ENCODE results near the gene ARHGAP12.

ARHGAP12 gene

DNA sequence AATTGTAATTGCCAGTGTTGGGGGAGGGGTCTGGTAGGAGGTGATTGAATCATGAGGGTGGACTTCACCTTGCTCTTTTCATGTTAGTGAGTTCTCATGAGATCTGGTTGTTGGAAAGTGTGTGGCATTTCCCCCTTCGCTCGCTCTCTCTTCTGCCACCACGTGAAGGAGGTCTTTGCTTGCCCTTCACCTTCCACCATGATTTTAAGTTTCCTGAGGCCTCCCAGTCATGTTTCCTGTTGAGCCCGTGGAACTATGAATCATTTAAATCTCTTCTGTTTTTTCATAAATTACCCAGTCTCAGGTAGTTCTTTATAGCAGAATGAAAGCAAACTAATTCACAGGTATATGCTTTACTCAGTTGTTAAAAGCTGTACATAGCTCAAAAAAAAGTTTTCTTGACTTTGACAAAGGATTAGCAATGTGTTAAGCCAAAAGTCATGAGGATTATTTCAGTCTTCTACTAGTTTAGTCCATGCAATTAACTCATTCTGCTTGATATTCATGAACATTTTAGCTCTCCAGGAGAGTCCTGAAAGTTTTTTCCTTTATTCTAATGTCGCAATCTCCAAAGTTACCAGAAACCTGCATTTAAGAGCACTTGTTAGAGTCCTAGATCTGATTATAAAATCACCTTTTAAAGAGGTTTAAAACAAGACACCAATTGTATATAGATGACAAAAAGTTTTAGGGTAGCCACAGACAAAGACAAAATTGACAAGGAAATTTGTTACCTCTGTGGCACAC is 27.7 kb upstream of the ARHGAP12 start:
- TF ChIP-seq GATA1 (IDR thresholded peaks at IDR 0.05; ENCODE audit: low read depth, low read length), result no peak
- TF ChIP-seq POLR2A (IDR thresholded peaks at IDR 0.05; ENCODE audit: low read length), result no peak

DNA sequence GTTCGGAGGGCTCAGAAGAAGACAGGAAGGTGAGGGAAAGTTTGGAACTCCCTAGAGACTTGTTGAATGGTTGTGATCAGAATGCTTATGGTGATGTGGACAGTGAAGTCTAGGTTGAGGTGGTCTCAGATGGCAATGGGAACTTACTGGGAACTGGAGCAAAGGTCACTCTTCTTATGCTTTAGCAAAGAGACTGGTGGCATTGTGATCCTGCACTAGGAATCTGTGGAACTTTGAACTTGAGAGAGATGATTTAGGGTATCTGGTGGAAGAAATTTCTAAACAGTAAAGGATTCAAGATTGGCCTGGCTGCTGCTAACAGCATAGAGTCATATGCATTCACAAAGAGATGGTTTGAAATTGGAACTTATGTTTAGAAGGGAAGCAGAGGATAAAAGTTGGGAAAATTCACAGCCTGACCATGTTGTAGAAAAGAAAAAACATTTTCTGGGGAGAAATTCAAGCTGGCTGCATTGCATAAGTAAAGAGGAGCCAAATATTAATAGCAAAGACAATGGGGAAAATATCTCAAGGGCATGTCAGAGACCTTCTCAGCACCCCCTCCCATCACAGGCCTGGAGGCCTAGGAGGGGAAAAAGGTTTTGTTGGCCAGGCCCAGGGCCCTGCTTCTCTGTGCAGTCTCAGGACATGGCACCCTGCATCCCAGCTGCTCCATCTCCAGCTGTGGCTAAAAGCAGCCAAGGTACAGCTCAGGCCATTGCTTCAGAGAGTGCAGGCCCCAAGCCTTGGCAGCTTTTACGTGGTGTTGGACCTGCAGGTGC is 26.0 kb upstream of the ARHGAP12 start:
- DNase-seq, result no peak
- TF ChIP-seq GATA1 (IDR thresholded peaks at IDR 0.05; ENCODE audit: low read depth, low read length) (no peak), POLR2A (IDR thresholded peaks at IDR 0.05; ENCODE audit: low read length) (no peak)

More for the DNA sequence above, 27.7 kb upstream of the ARHGAP12 start:
- no peak for DNase-seq

DNA sequence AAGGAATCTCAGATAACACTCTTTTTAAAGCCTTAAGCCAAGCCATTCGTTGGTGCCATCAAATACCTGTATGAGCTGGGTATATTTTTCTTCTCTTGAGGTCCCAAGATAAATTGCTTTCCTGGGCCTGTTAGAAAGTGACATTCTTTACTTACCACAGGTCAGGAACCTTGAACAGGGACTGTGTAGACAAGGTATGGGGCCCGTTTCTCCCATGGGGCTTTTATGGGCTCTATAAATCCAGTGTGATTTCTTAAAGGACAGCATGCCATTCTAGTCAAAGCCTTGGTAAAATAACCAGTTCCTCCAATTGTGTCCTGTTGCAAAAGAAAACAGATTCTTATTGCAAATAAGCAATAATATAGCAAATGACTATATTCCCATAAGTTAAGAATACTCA is 24.8 kb upstream of the ARHGAP12 start:
- no peak for TF ChIP-seq GATA1 (IDR thresholded peaks at IDR 0.05; ENCODE audit: low read depth, low read length)
- no peak for TF ChIP-seq POLR2A (IDR thresholded peaks at IDR 0.05; ENCODE audit: low read length)
- no peak for DNase-seq

DNA sequence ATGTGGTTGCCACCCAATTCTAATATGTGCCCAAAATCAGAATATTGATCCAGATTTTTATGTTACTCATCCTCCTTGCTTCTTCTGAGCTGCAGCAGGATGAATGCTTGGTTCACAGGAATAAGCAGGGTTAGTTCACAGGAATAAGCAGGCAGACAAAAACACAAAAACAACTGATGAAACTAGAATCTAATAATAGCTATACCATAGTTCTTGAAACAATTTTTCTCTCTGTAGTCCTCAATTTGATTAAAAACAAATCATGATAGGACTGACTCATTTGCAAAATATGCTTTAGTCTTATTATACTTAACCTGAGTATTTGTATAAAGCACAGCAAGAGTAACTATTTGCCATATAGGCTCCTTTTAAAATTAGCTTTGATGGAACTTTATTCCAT is 24.4 kb upstream of the ARHGAP12 start:
- no peak for DNase-seq

DNA sequence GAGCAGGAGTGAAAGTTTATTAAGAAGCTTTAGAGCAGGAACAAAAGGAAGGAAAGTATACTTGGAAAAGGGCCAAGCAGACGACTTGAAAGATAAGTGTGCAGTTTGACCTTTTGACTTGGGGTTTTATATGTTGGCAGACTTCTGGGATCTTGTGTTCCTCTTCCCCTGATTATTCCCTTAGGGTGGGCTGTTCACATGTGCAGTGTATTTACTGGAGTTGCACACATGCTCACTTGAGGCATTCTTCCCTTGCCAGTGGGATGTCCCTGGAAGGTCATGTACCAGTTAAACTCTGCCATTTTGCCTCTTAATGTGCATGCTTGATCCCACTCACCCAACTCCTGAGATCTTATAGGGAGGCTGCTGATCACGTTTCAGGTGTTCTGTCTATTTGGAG is 23.4 kb upstream of the ARHGAP12 start:
- no peak for TF ChIP-seq POLR2A (IDR thresholded peaks at IDR 0.05; ENCODE audit: low read length)
- TF ChIP-seq GATA1 (IDR thresholded peaks at IDR 0.05; ENCODE audit: low read depth, low read length), result no peak
- peak; percentile 44 to 72 for DNase-seq

More for the DNA sequence above, 24.4 kb upstream of the ARHGAP12 start:
- TF ChIP-seq POLR2A (IDR thresholded peaks at IDR 0.05; ENCODE audit: low read length) (no peak), GATA1 (IDR thresholded peaks at IDR 0.05; ENCODE audit: low read depth, low read length) (no peak)

DNA sequence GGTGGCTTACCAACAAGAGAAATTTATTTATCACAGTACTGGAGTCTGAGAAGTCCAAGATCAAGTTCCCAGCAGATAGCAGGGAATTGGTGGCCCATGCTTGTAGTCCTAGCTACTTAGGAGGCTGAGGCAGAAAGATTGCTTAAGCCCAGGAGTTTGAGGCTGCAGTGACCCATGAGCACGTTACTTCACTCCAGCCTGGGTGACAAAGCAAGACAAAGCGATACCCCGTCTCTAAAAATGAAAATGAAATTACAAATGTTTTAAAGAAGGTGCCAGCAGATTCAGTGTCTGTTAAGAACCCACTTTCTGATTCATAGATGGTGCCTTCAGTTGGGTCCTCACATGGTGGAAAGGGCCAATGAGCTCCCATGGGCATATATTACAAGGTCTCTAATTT is 20.6 kb upstream of the ARHGAP12 start:
- TF ChIP-seq GATA1 (IDR thresholded peaks at IDR 0.05; ENCODE audit: low read depth, low read length), result no peak
- no peak for TF ChIP-seq POLR2A (IDR thresholded peaks at IDR 0.05; ENCODE audit: low read length)
- DNase-seq, result no peak

DNA sequence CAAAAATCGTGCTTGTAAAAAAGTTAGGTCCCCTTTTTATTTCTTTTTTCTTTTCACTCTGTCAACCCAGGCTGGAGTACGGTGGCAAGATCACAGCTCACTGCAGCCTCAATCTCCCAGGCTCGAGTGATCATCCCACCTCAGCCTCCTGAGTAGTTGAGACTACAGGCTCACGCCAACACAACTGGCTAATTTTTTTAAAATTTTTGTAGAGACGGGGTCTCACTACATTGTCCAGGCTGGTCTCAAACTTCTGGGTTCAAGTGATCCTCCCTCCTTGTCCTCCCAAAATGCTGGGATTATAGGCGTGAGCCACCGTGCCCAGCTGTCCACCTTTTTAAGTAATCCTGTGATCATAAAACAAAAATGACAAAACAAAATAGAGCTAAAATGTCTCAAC is 19.4 kb upstream of the ARHGAP12 start:
- DNase-seq, result no peak
- TF ChIP-seq GATA1 (IDR thresholded peaks at IDR 0.05; ENCODE audit: low read depth, low read length) (no peak), POLR2A (IDR thresholded peaks at IDR 0.05; ENCODE audit: low read length) (no peak)

DNA sequence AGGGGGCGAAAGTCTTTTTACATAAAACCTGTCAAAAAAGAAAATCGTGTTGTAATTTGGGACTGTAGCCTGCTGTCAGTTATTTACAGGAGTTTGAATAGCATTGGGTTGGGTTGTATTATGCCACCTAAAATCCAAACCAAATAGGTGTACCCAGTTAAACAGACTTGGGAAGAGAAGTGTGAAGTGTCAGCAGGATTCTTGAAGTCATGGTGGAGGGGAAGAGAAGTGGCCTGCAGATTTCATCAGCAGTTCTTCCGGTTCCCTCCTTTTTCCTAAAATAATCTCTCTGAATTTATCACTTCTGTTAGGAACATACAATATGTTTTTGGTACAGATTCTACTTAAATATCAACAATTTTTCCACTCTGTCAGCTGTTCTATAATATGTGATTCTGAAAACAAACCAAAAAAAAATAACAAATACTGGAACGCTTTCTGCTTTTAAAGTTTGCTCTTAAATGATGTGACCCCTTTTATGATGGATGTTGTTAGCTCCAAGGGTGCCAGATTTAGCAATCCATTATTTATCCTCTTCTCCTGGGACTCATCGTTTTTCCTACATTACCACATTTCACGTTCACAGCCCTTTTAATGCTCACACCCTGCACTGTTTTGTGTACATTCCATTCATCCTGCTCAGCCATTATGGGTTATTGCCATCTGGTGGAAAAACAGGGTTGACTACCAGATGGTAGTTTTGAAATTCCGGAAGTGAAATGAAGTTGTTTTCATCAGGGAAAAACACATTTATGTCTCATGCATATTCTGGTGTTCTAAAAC is 18.7 kb upstream of the ARHGAP12 start:
- no peak for TF ChIP-seq GATA1 (IDR thresholded peaks at IDR 0.05; ENCODE audit: low read depth, low read length)
- no peak for DNase-seq

DNA sequence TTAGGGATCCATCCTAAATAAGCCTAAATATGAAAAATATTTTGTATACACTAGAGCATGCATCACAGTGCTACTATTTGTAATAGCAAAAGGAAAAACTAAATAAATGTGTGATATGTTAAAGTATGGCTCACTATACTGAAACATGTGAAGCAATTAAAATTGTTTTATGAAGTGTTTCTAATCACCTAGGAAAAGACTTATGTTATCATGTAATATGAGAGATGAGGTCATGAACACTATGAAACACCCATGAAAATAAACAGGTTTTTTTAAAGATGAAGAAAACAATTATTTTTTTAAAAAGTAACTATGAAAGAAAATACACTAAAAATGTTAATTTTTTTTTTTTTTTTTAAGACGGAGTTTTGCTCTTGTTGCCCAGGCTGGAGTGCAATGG is 16.8 kb upstream of the ARHGAP12 start:
- DNase-seq, result no peak
- TF ChIP-seq POLR2A (IDR thresholded peaks at IDR 0.05; ENCODE audit: low read length), result no peak
- TF ChIP-seq GATA1 (IDR thresholded peaks at IDR 0.05; ENCODE audit: low read depth, low read length), result no peak

DNA sequence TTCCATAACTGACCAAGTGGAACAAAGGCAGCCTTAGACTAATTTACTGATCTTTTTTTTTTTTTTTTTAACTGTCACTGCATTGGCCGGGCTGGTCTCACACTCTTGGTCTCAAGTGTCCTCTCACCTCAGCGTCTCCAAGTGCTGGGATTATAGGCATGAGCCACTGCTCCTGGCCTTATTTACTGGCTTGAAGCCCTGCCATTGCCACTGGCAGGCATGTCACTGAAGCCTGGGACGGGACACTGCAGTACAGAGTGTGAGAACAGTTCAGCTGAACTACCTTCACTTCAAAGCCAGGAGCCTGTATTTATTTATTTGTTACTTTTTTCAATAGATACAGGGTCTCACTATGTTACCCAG is 15.4 kb upstream of the ARHGAP12 start:
- DNase-seq, result no peak
- TF ChIP-seq POLR2A (IDR thresholded peaks at IDR 0.05; ENCODE audit: low read length) (no peak), GATA1 (IDR thresholded peaks at IDR 0.05; ENCODE audit: low read depth, low read length) (no peak)

DNA sequence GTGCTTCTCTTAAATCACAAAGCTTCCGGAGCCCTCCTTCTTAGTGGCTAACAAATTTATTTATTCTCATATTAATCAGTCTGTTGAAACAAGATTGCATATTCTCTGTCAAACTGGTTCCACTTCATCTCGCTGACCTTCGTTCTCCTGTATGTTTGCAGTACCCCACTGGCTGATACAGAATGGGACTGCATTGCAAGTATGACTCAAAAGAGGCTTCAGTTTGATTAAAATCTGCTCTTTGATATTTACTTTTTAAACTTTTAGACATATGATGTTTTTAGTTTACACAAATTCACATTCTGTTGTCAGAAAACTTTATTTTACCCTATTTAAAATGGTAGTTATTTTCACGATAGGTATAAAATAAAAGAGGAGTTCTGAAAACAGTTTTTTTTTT is 14.3 kb upstream of the ARHGAP12 start:
- TF ChIP-seq POLR2A (IDR thresholded peaks at IDR 0.05; ENCODE audit: low read length) (no peak), GATA1 (IDR thresholded peaks at IDR 0.05; ENCODE audit: low read depth, low read length) (no peak)
- DNase-seq, result no peak

DNA sequence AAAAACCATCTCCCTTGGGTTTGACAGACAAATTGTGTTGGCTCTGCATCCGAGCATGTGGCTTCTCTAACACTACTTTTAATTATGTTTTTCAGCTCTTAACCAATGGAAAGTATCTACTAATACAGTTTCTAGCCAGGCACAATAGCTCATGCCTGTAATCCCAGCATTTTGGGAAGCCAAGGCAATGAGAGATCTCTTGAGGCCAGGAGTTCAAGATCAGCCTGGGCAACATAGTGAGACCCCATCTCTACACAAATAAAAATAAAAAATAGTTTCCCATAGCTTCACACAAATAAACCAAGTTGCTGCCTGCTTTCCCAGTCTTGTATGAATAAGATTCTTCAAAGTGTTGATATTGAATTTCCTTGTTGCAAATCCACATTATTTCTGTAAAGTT is 13.8 kb upstream of the ARHGAP12 start:
- no peak for DNase-seq
- no peak for TF ChIP-seq GATA1 (IDR thresholded peaks at IDR 0.05; ENCODE audit: low read depth, low read length)
- TF ChIP-seq POLR2A (IDR thresholded peaks at IDR 0.05; ENCODE audit: low read length), result no peak

DNA sequence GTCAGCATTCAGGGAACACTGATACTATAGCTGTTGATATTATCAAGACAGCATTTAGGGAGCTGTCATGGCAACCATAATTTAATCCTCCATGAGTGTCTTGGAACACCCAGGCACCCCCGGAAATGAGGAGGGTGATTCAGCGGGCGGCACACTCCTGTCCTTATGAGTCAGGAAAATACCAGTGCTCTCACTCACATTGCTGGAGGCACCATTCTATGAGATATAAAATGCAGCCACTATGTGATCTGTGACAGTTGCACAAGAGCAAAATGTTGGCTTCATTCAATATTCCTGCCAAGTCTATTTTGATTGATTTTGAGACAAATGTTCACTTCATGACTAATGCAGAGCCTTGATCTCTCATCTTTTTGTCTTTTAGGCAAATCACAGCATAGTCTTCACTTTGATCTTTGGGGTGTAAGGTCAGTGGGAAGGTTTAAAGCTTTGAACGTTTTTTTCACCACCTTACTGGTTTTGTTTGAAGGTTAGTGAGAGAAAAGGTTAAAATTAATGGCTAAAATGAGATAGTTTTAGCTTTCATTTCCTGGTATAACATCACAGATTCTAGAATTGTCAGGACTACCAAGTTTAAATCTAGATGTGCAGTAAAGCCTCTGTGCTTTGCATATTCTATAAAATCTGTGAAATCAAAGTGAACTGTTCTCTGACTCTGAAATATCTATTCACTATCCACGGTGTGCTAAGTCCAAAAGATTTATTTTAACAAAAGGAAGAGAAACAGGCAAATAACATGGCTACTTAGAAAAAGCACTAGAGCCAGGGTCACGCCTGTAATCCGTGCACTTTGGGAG is 12.4 kb upstream of the ARHGAP12 start:
- no peak for DNase-seq

More for the DNA sequence above, 12.4 kb upstream of the ARHGAP12 start:
- TF ChIP-seq GATA1 (IDR thresholded peaks at IDR 0.05; ENCODE audit: low read depth, low read length), result no peak
- no peak for TF ChIP-seq POLR2A (IDR thresholded peaks at IDR 0.05; ENCODE audit: low read length)
